Iris pigment epithelial cell (primary cell): ENCODE measurements around the gene BIK.
A peak's percentile ranks its signal among the peaks of the same experiment; 100 is the strongest.

Experiments used
- DNase-seq: peaks from one replicate; pipeline ENCODE4 v3.0.0-alpha.2; 2011; ENCODE audit warnings: low read depth

The BIK gene

GRCh38 chr22:43110444-43110926 is at the start of gene BIK:
BIK (plus strand) TSS chr22:43110750; CDS start chr22:43124023, 13,273 bp downstream.
- DNase-seq: no peak

GRCh38 chr22:43066134-43066533 is 44.4 kb upstream of the BIK start:
- no peak for DNase-seq

- peak; percentile 79 for DNase-seq
These were observed 43.6 kb upstream of the BIK start for GRCh38 chr22:43066844-43067385.

GRCh38 chr22:43077121-43077877 is 33.3 kb upstream of the BIK start:
- DNase-seq: no peak

GRCh38 chr22:43078522-43078921 is 32.0 kb upstream of the BIK start:
- no peak for DNase-seq

- no peak for DNase-seq
These were observed 30.8 kb upstream of the BIK start for GRCh38 chr22:43079742-43080141.

GRCh38 chr22:43080616-43081015 is 29.9 kb upstream of the BIK start:
- peak; percentile 27 for DNase-seq

- DNase-seq: peak; percentile 72
These were observed 28.6 kb upstream of the BIK start for GRCh38 chr22:43081968-43082367.

GRCh38 chr22:43085658-43086606 is 24.6 kb upstream of the BIK start:
- DNase-seq: no peak

GRCh38 chr22:43088627-43088983 is 21.9 kb upstream of the BIK start:
- DNase-seq: no peak

GRCh38 chr22:43088984-43089717 is 21.4 kb upstream of the BIK start, which contains the start of gene TTLL1:
TTLL1 (minus strand) TSS chr22:43089391; CDS start chr22:43075586, 13,805 bp downstream.
- peak; percentile 89 for DNase-seq

- DNase-seq: peak; percentile 91
These were observed 20.3 kb upstream of the BIK start for GRCh38 chr22:43090130-43090789.

GRCh38 chr22:43092085-43092484 is 18.5 kb upstream of the BIK start:
- DNase-seq: no peak

GRCh38 chr22:43094085-43094484 is 16.5 kb upstream of the BIK start:
- DNase-seq: no peak

GRCh38 chr22:43094551-43094950 is 16.0 kb upstream of the BIK start:
- no peak for DNase-seq

- no peak for DNase-seq
These were observed 14.1 kb upstream of the BIK start for GRCh38 chr22:43096420-43096819.

GRCh38 chr22:43098356-43098755 is 12.2 kb upstream of the BIK start:
- DNase-seq: no peak

GRCh38 chr22:43099095-43099494 is 11.5 kb upstream of the BIK start:
- no peak for DNase-seq

GRCh38 chr22:43100225-43100624 is 10.3 kb upstream of the BIK start:
- DNase-seq: peak; percentile 36

GRCh38 chr22:43101306-43101705 is 9.2 kb upstream of the BIK start:
- no peak for DNase-seq

GRCh38 chr22:43104056-43104625 is 6.4 kb upstream of the BIK start:
- DNase-seq: peak; percentile 47
